A673 (cell line): ENCODE data around the gene ADAMTS19. TPM values are rescaled to one million over a fixed set of nuclear protein-coding genes. Genes with fewer than 3 reads are reported as not detected.

Experiments used
- BruUV-seq: library from RNA; stranded (reverse); fragments of 400-500 nt; replicated peaks from 2 replicates; lab custom pipeline; 2021; lab: Mats Ljungman, UMichigan
- CTCF ChIA-PET: fragments of 300-600 bp; sonication (Branson Sonifier 250); formaldehyde crosslinking; loops from one replicate; lab custom pipeline; 2022; ENCODE audit warnings: antibody characterized with exemption; lab: Charles Lee
- POLR2A ChIA-PET: fragments of 300-600 bp; sonication (Branson Sonifier 250); formaldehyde crosslinking; loops from one replicate; lab custom pipeline; 2022; ENCODE audit warnings: antibody characterized with exemption; ENCODE audit not compliant: low non-redundant PET; lab: Charles Lee
- DNase-seq: peaks from one replicate; pipeline ENCODE4 v3.0.0-alpha.2; 2015; ENCODE audit warnings: low spot score
- H3K27ac ChIP-seq: fragments of 200-600 bp; sonication (generic); 2 replicates; pipeline ENCODE4 v1.5.1; 2016; ENCODE audit warnings: mixed run types, low read depth, mild to moderate bottlenecking, mixed read lengths, antibody characterized with exemption, low read length; ENCODE audit not compliant: poor library complexity, severe bottlenecking
- H3K27me3 ChIP-seq: fragments of 200-600 bp; sonication (generic); replicated peaks from 2 replicates; pipeline ENCODE4 v1.6.1; 2017; ENCODE audit warnings: mixed run types, low read depth, mild to moderate bottlenecking, mixed read lengths, antibody characterized with exemption, low read length; ENCODE audit not compliant: insufficient read depth, poor library complexity
- H3K36me3 ChIP-seq: fragments of 200-600 bp; sonication (generic); 2 replicates; pipeline ENCODE4 v1.6.1; 2016; ENCODE audit warnings: mixed run types, mild to moderate bottlenecking, mixed read lengths, antibody characterized with exemption, low read length; ENCODE audit not compliant: insufficient read depth, poor library complexity, severe bottlenecking
- H3K4me1 ChIP-seq: fragments of 200-600 bp; sonication (generic); 2 replicates; pipeline ENCODE4 v1.6.1; 2017; ENCODE audit warnings: mixed run types, mild to moderate bottlenecking, mixed read lengths, antibody characterized with exemption, low read length; ENCODE audit not compliant: insufficient read depth, poor library complexity, severe bottlenecking
- H3K4me3 ChIP-seq: fragments of 200-600 bp; sonication (generic); 2 replicates; pipeline ENCODE4 v1.5.1; 2016; ENCODE audit warnings: low read depth, mixed run types, mild to moderate bottlenecking, mixed read lengths, low read length; ENCODE audit not compliant: poor library complexity, severe bottlenecking
- H3K9me3 ChIP-seq: fragments of 200-600 bp; sonication (generic); 2 replicates; pipeline ENCODE4 v1.6.1; 2016; ENCODE audit warnings: mixed run types, low read depth, mild to moderate bottlenecking, mixed read lengths, antibody characterized with exemption, low read length; ENCODE audit not compliant: poor library complexity, severe bottlenecking
- CTCF ChIP-seq: fragments of 300-800, 200-600 bp; sonication (generic); conservative IDR thresholded peaks from 2 replicates; pipeline ENCODE4 v1.5.1; 2017; ENCODE audit warnings: low read depth, mild to moderate bottlenecking, antibody characterized with exemption, low read length, moderate library complexity, mixed read lengths
- EZH2 ChIP-seq: fragments of 200-600 bp; sonication (generic); IDR thresholded peaks from 2 replicates; pipeline ENCODE4 v1.6.1; 2017; ENCODE audit warnings: borderline replicate concordance, low read depth, mild to moderate bottlenecking, mixed read lengths, antibody characterized with exemption, low read length; ENCODE audit not compliant: poor library complexity, severe bottlenecking
- intact Hi-C: fragments of 100-400 bp; cut with micrococcal nuclease; formaldehyde crosslinking; loops from one replicate; pipeline ENCODE4 v1.10.0; 2022; ENCODE audit not compliant: unreplicated experiment
- total RNA-seq: library from RNA; stranded (reverse); gene quantifications from 2 replicates; pipeline ENCODE4 v1.2.3, GENCODE V29; 2021

Gene ADAMTS19
- total RNA-seq, 1 experiment from 2014 or later: not detected

GRCh38 chr5:129679671-129680070, 219.6 kb downstream of the ADAMTS19 start:
- DNase-seq: no peak
- no peaks in the 10 kb centered on the region for H3K4me1 ChIP-seq
- no peaks in the 10 kb centered on the region for H3K36me3 ChIP-seq
- no peaks in the 10 kb centered on the region for H3K9me3 ChIP-seq
- TF ChIP-seq CTCF (no peak), EZH2 (no peak)
- no peak overlapping the region for H3K27ac ChIP-seq
- ChIA-PET POLR2A (no interaction called here), CTCF (no interaction called here)
- BruUV-seq: no TSS peak
- intact Hi-C loops: no loop called here
- H3K27me3 ChIP-seq: no peaks in the 10 kb centered on the region
- no peak overlapping the region for H3K4me3 ChIP-seq

- no peak overlapping the region for H3K27ac ChIP-seq
- ChIA-PET CTCF (no interaction called here), POLR2A (no interaction called here)
- no TSS peak for BruUV-seq
- H3K9me3 ChIP-seq: no peaks in the 10 kb centered on the region
- DNase-seq: no peak
- no peaks in the 10 kb centered on the region for H3K4me1 ChIP-seq
- TF ChIP-seq EZH2: no peak
- TF ChIP-seq CTCF: no peak
- no peak overlapping the region for H3K4me3 ChIP-seq
- intact Hi-C loops: no loop called here
- H3K36me3 ChIP-seq: no peaks in the 10 kb centered on the region
- no peaks in the 10 kb centered on the region for H3K27me3 ChIP-seq
Measured at GRCh38 chr5:129687941-129688340, 227.8 kb downstream of the ADAMTS19 start.

- BruUV-seq: no TSS peak
- Histone ChIP-seq H3K27ac (no peak overlapping the region), H3K9me3 (no peaks in the 10 kb centered on the region), H3K27me3 (no peaks in the 10 kb centered on the region), H3K4me3 (no peak overlapping the region), H3K36me3 (no peaks in the 10 kb centered on the region), H3K4me1 (no peaks in the 10 kb centered on the region)
- no peak for DNase-seq
- POLR2A ChIA-PET: no interaction called here
- TF ChIP-seq EZH2: no peak
- CTCF ChIA-PET: no interaction called here
- intact Hi-C loops: no loop called here
Measured at GRCh38 chr5:129689045-129689444, 228.9 kb downstream of the ADAMTS19 start.

GRCh38 chr5:129691220-129691619, 231.1 kb downstream of the ADAMTS19 start:
- H3K4me1 ChIP-seq: no peaks in the 10 kb centered on the region
- intact Hi-C loops: no loop called here
- no TSS peak for BruUV-seq
- no peak overlapping the region for H3K4me3 ChIP-seq
- DNase-seq: no peak
- no peaks in the 10 kb centered on the region for H3K9me3 ChIP-seq
- TF ChIP-seq CTCF (no peak), EZH2 (no peak)
- no peaks in the 10 kb centered on the region for H3K36me3 ChIP-seq
- ChIA-PET POLR2A (no interaction called here), CTCF (no interaction called here)
- H3K27me3 ChIP-seq: no peaks in the 10 kb centered on the region
- no peak overlapping the region for H3K27ac ChIP-seq
